ENCODE measurements around the gene PCBP3.

DNA sequence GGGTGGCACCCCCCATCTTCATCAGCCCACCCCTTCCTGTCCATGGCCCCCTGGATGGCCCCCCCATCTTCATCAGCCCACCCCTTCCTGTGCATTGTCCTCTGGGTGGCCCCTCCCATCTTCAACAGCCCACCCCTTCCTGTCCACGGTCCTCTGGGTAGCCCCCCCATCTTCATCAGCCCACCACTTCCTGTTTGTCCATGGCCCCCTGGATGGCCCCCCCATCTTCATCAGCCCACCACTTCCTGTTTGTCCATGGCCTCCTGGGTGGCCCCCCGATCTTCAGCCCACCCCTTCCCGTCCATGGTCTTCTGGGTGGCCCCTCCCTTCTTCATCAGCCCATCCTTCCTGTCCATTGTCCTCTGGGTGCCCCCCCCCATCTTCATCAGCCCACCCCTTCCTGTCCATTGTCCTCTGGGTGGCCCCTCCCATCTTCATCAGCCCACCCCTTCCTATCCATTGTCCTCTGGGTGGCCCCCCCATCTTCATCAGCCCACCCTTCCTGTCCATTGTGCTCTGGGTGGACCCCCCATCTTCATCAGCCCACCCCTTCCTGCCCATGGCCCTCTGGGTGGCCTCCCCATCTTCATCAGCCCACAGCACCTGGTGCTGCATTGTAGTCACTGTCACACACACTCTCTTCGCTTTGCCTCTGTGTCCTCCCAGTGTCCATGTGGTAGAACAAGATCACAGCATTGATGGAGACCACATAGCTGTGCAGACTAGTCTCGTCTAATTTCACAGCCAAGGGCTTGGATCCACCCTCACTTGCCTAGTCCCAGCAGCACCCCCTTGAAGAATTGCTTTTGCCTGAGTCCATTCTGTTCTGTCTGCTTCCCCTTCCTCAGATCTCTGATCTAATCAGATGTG, 95.9 kb downstream of the PCBP3 start:
- TF ChIP-seq, protein P1, sequence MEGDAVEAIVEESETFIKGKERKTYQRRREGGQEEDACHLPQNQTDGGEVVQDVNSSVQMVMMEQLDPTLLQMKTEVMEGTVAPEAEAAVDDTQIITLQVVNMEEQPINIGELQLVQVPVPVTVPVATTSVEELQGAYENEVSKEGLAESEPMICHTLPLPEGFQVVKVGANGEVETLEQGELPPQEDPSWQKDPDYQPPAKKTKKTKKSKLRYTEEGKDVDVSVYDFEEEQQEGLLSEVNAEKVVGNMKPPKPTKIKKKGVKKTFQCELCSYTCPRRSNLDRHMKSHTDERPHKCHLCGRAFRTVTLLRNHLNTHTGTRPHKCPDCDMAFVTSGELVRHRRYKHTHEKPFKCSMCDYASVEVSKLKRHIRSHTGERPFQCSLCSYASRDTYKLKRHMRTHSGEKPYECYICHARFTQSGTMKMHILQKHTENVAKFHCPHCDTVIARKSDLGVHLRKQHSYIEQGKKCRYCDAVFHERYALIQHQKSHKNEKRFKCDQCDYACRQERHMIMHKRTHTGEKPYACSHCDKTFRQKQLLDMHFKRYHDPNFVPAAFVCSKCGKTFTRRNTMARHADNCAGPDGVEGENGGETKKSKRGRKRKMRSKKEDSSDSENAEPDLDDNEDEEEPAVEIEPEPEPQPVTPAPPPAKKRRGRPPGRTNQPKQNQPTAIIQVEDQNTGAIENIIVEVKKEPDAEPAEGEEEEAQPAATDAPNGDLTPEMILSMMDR (IDR thresholded peaks at IDR 0.05; ENCODE audit: insufficient read depth, low read length, poor library complexity, severe bottlenecking): no peak
- TF ChIP-seq EZH2phosphoT487 (conservative IDR thresholded peaks at IDR 0.05; ENCODE audit: low read length): no peak

Data from SU-DHL-6 (cell line).